ENCODE results near the gene METTL21A. TPM values are rescaled to one million over a fixed set of nuclear protein-coding genes. Genes with fewer than 3 reads are reported as not detected.

The METTL21A gene
- total RNA-seq, 1 experiment from 2014 or later, result 76.3 TPM

DNA sequence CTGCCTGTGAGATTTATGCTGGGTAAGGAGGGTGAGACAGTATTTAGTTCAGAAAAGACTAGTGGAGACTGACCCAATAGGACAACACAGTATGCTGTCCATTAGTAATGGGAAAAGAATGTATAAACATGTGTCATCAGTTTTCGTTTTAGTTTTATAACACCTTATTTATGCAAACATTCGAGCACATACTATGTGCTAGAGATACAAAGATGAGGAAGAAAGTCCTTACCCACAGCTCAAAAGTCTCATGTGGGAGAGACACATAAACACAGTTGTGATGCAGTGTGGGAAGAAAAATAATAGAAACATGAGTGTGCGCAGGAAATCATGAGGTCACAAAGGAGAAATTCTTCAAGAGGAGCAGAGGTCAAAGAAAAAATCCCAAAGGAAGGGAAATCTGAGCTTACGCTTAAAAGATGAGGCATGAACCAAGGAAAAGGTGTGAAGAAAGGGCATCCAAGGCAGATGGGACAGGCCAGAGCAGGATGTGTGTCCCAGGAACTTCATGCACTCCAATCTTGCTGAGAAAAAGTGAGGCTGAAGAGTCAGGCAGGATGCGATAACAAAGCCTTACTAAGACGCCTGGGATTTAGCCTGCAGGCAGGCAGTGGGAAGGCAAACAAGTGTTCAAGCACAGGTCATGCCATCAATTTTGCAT, 8.1 kb downstream of the METTL21A start:
- Histone ChIP-seq H4K20me1 (ENCODE audit: insufficient read depth, low read depth, low read length) (no peaks in the 10 kb centered on the region), H3K9ac (ENCODE audit: low read length) (no peak overlapping the region), H3K27ac (ENCODE audit: low read length) (no peak overlapping the region), H3K79me2 (ENCODE audit: low read length) (peaks cover 52% of the 10 kb centered on the region), H3K4me2 (ENCODE audit: low read depth, low read length, poor library complexity, severe bottlenecking) (no peak overlapping the region), H3K4me3 (ENCODE audit: low read length) (no peak overlapping the region), H2AFZ (ENCODE audit: low read length) (no peak overlapping the region), H3K9me3 (ENCODE audit: low read length) (no peaks in the 10 kb centered on the region), H3K27me3 (ENCODE audit: low read length) (no peaks in the 10 kb centered on the region), H3K4me1 (ENCODE audit: low read length) (peaks cover 33% of the 10 kb centered on the region), H3K36me3 (ENCODE audit: insufficient read depth, low read length) (peaks cover 64% of the 10 kb centered on the region), H3K9me2 (replicated peaks; ENCODE audit: insufficient read depth, low read length) (no peaks in the 10 kb centered on the region)
- DNase-seq, result no peak

DNA sequence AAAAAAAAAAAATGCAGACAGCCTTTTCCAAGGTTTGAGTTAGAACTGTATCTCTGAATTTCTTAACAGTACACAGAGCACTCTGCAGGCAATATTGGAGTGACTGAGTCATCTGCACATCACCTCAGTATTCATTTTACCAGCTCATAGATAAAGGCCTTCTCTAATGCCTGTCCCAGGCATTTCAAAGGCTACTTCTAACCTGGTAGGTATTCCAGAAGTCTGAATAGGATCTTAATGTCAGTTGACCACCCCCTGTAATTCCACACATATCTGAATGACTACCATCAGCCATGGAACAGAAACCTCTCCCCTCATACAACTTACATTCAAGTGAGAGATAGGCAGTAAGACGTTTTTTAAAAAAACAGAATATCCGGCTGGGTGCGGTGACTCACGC, 9.0 kb downstream of the METTL21A start:
- DNase-seq, result no peak
- peaks cover 60% of the 10 kb centered on the region for H3K36me3 ChIP-seq (ENCODE audit: insufficient read depth, low read length)
- H3K4me2 ChIP-seq (ENCODE audit: low read depth, low read length, poor library complexity, severe bottlenecking), result no peak overlapping the region
- no peaks in the 10 kb centered on the region for H3K27me3 ChIP-seq (ENCODE audit: low read length)
- no peak overlapping the region for H3K27ac ChIP-seq (ENCODE audit: low read length)
- H3K4me3 ChIP-seq (ENCODE audit: low read length), result no peak overlapping the region
- H3K9ac ChIP-seq (ENCODE audit: low read length), result no peak overlapping the region
- peaks cover 43% of the 10 kb centered on the region for H3K79me2 ChIP-seq (ENCODE audit: low read length)
- no peaks in the 10 kb centered on the region for H3K9me2 ChIP-seq (replicated peaks; ENCODE audit: insufficient read depth, low read length)
- peaks cover 23% of the 10 kb centered on the region for H3K4me1 ChIP-seq (ENCODE audit: low read length)
- no peaks in the 10 kb centered on the region for H3K9me3 ChIP-seq (ENCODE audit: low read length)
- no peaks in the 10 kb centered on the region for H4K20me1 ChIP-seq (ENCODE audit: insufficient read depth, low read depth, low read length)
- H2AFZ ChIP-seq (ENCODE audit: low read length), result no peak overlapping the region

DNA sequence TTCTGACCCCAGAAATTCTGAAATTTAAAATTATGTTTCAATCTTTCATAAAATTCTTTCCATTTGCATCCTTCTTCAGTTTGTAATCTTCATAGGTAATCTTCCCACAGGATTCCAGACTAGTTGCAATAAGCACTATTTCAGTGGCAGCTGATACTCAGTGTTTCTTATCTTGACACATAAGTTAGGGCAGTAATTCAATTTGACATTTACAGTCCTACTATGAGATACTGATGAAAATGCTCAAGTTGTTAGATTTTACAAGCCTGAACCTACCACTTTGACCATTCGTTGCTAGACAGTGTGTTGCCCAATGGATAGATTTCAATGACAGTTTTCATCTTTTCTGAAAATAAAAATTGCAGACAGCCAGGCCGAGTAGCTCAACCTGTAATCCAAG, 10.4 kb downstream of the METTL21A start:
- Histone ChIP-seq H4K20me1 (ENCODE audit: insufficient read depth, low read depth, low read length) (no peaks in the 10 kb centered on the region), H3K9me3 (ENCODE audit: low read length) (no peaks in the 10 kb centered on the region), H2AFZ (ENCODE audit: low read length) (no peak overlapping the region), H3K4me1 (ENCODE audit: low read length) (peaks cover 11% of the 10 kb centered on the region), H3K9ac (ENCODE audit: low read length) (no peak overlapping the region), H3K36me3 (ENCODE audit: insufficient read depth, low read length) (peaks cover 52% of the 10 kb centered on the region), H3K27ac (ENCODE audit: low read length) (no peak overlapping the region), H3K4me3 (ENCODE audit: low read length) (no peak overlapping the region), H3K9me2 (replicated peaks; ENCODE audit: insufficient read depth, low read length) (no peaks in the 10 kb centered on the region), H3K4me2 (ENCODE audit: low read depth, low read length, poor library complexity, severe bottlenecking) (no peak overlapping the region), H3K27me3 (ENCODE audit: low read length) (no peaks in the 10 kb centered on the region), H3K79me2 (ENCODE audit: low read length) (peaks cover 34% of the 10 kb centered on the region)
- DNase-seq, result no peak

DNA sequence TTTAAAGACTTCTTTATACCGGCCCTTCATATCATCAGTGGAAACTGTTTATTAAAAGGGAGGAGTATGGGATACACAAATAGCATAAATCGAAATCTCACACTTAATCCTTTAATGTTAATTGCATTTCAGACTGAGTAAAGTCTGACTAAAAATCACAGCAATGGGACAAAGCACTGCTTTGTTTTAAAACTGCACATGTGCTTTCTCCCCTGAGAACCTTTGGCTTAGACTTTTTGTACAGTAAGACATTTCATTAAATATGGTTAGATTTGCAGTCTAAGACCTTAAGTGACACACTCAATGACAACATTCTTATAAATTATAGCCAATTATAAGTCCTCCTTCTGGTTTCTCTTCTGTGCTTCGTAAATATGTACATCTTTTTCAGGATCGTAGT, 12.5 kb downstream of the METTL21A start:
- Histone ChIP-seq H3K27me3 (ENCODE audit: low read length) (no peaks in the 10 kb centered on the region), H3K4me2 (ENCODE audit: low read depth, low read length, poor library complexity, severe bottlenecking) (no peak overlapping the region), H3K36me3 (ENCODE audit: insufficient read depth, low read length) (peaks cover 47% of the 10 kb centered on the region), H3K9me3 (ENCODE audit: low read length) (no peaks in the 10 kb centered on the region), H3K9me2 (replicated peaks; ENCODE audit: insufficient read depth, low read length) (no peaks in the 10 kb centered on the region), H3K27ac (ENCODE audit: low read length) (no peak overlapping the region), H2AFZ (ENCODE audit: low read length) (no peak overlapping the region), H4K20me1 (ENCODE audit: insufficient read depth, low read depth, low read length) (no peaks in the 10 kb centered on the region), H3K79me2 (ENCODE audit: low read length) (peaks cover 25% of the 10 kb centered on the region), H3K4me1 (ENCODE audit: low read length) (no peaks in the 10 kb centered on the region), H3K4me3 (ENCODE audit: low read length) (no peak overlapping the region), H3K9ac (ENCODE audit: low read length) (no peak overlapping the region)
- no peak for DNase-seq

DNA sequence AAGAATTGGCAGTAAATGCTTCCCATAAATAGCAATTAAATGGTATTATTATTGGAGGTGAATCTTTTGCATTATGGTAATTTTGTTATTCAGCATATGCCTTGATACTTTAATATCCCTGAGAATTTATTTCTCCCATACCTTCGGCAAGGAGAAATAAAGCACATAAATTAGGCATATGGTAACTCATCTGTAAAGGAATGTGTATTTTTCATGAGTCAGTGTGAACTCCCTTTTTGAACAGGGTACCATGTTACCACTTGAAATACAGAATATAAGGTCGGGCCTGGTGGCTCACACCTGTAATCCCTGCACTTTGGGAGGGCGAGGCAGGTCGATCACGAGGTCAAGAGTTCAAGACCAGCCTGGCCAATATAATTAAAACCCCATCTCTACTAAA, 18.4 kb downstream of the METTL21A start:
- peaks cover 9% of the 10 kb centered on the region for H3K36me3 ChIP-seq (ENCODE audit: insufficient read depth, low read length)

DNA sequence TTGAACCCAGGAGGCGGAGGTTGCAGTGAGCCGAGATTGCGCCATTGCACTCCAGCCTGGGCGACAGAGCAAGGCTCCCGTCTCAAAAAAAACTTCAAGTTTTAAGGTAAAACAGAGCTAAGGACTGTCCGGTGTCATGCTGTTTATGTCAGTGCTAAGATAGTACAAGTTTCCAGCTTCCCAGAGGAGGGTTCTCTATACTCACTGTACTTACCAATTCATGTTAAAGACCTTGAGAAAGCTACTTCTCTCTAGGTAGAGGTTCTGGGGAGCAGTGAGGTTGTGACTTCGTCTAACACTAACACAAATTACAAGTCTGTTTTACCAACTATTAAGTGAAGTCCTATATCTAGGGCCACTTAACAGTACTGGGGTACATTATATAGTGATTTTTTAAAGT, 18.8 kb downstream of the METTL21A start:
- no peak overlapping the region for H2AFZ ChIP-seq (ENCODE audit: low read length)
- no peaks in the 10 kb centered on the region for H3K9me2 ChIP-seq (replicated peaks; ENCODE audit: insufficient read depth, low read length)
- H3K9ac ChIP-seq (ENCODE audit: low read length), result no peak overlapping the region
- no peaks in the 10 kb centered on the region for H3K27me3 ChIP-seq (ENCODE audit: low read length)
- H3K4me2 ChIP-seq (ENCODE audit: low read depth, low read length, poor library complexity, severe bottlenecking), result no peak overlapping the region
- H3K27ac ChIP-seq (ENCODE audit: low read length), result no peak overlapping the region
- DNase-seq, result no peak
- H3K4me3 ChIP-seq (ENCODE audit: low read length), result no peak overlapping the region
- peaks cover 31% of the 10 kb centered on the region for H3K79me2 ChIP-seq (ENCODE audit: low read length)
- no peaks in the 10 kb centered on the region for H4K20me1 ChIP-seq (ENCODE audit: insufficient read depth, low read depth, low read length)
- peaks cover 5% of the 10 kb centered on the region for H3K4me1 ChIP-seq (ENCODE audit: low read length)
- H3K9me3 ChIP-seq (ENCODE audit: low read length), result no peaks in the 10 kb centered on the region
- peaks cover 9% of the 10 kb centered on the region for H3K36me3 ChIP-seq (ENCODE audit: insufficient read depth, low read length)

More for the DNA sequence above, 18.4 kb downstream of the METTL21A start:
- Histone ChIP-seq H3K4me2 (ENCODE audit: low read depth, low read length, poor library complexity, severe bottlenecking) (no peak overlapping the region), H3K4me3 (ENCODE audit: low read length) (no peak overlapping the region), H3K9me3 (ENCODE audit: low read length) (no peaks in the 10 kb centered on the region), H3K4me1 (ENCODE audit: low read length) (peaks cover 5% of the 10 kb centered on the region), H3K27me3 (ENCODE audit: low read length) (no peaks in the 10 kb centered on the region), H2AFZ (ENCODE audit: low read length) (no peak overlapping the region), H3K9me2 (replicated peaks; ENCODE audit: insufficient read depth, low read length) (no peaks in the 10 kb centered on the region), H3K79me2 (ENCODE audit: low read length) (peaks cover 28% of the 10 kb centered on the region), H3K9ac (ENCODE audit: low read length) (no peak overlapping the region), H4K20me1 (ENCODE audit: insufficient read depth, low read depth, low read length) (no peaks in the 10 kb centered on the region), H3K27ac (ENCODE audit: low read length) (no peak overlapping the region)
- DNase-seq, result no peak

DNA sequence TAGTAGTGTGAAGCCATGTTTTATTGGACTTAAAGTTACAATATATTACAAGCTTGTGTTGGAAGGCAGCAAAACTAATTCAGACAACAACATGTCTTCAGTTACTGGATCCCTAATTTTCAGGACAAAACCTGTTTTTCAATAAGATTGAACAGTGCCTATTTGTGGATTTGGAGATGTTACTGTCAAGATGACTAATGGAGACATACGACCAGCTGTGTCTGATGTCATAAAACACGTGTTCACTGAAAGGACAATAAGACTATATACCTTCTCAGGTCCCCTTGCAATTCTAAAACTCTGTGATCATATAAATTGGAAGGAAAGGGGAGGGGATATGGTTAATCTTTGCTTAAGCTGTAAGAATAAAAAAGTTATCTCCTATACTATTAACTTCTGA, 21.7 kb downstream of the METTL21A start:
- Histone ChIP-seq H3K9me2 (replicated peaks; ENCODE audit: insufficient read depth, low read length) (no peaks in the 10 kb centered on the region), H4K20me1 (ENCODE audit: insufficient read depth, low read depth, low read length) (no peaks in the 10 kb centered on the region), H3K9ac (ENCODE audit: low read length) (no peak overlapping the region), H3K79me2 (ENCODE audit: low read length) (peaks cover 31% of the 10 kb centered on the region), H3K36me3 (ENCODE audit: insufficient read depth, low read length) (peaks cover 5% of the 10 kb centered on the region; the same call in 1 of the 2 replicates), H3K27me3 (ENCODE audit: low read length) (no peaks in the 10 kb centered on the region), H2AFZ (ENCODE audit: low read length) (no peak overlapping the region), H3K9me3 (ENCODE audit: low read length) (no peaks in the 10 kb centered on the region), H3K4me3 (ENCODE audit: low read length) (no peak overlapping the region), H3K27ac (ENCODE audit: low read length) (no peak overlapping the region), H3K4me1 (ENCODE audit: low read length) (peaks cover 5% of the 10 kb centered on the region), H3K4me2 (ENCODE audit: low read depth, low read length, poor library complexity, severe bottlenecking) (no peak overlapping the region)
- no peak for DNase-seq

DNA sequence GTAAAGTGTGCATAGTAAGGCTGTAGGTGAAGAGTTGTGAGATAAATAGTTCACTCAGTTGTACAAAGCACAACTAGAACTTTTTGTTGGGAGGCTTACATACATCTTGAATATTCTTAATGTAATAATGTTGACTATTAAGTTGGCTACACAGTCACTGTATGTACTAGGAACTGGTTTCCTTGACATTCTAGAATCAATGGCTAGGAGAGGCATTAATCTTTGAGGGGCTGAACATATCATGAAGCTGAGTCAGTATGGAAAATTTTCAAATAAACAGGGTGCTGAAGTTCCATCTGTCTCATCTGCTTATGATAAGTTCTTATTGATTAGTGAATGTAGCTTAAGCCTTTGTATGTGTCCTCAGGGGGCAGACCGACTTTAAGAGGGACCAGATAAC, 23.4 kb downstream of the METTL21A start:
- H4K20me1 ChIP-seq (ENCODE audit: insufficient read depth, low read depth, low read length), result no peaks in the 10 kb centered on the region
- no peak overlapping the region for H3K9ac ChIP-seq (ENCODE audit: low read length)
- H3K79me2 ChIP-seq (ENCODE audit: low read length), result peaks cover 37% of the 10 kb centered on the region
- H2AFZ ChIP-seq (ENCODE audit: low read length), result no peak overlapping the region
- H3K27me3 ChIP-seq (ENCODE audit: low read length), result no peaks in the 10 kb centered on the region
- H3K9me3 ChIP-seq (ENCODE audit: low read length), result no peaks in the 10 kb centered on the region
- DNase-seq, result no peak
- no peak overlapping the region for H3K27ac ChIP-seq (ENCODE audit: low read length)
- H3K4me1 ChIP-seq (ENCODE audit: low read length), result peaks cover 5% of the 10 kb centered on the region
- no peak overlapping the region for H3K4me2 ChIP-seq (ENCODE audit: low read depth, low read length, poor library complexity, severe bottlenecking)
- peaks cover 14% of the 10 kb centered on the region; the same call in 1 of the 2 replicates for H3K36me3 ChIP-seq (ENCODE audit: insufficient read depth, low read length)
- no peak overlapping the region for H3K4me3 ChIP-seq (ENCODE audit: low read length)
- H3K9me2 ChIP-seq (replicated peaks; ENCODE audit: insufficient read depth, low read length), result no peaks in the 10 kb centered on the region
